K562 (cell line): Measurements from ENCODE around the gene SAPCD1. TPM values are rescaled to one million over a fixed set of nuclear protein-coding genes. Genes with fewer than 3 reads are reported as not detected.

Experiments
- BCOR ChIP-seq: fragments of 450-650 bp; IDR thresholded peaks from 2 replicates; pipeline ENCODE4 v1.6.1; 2016
- BHLHE40 ChIP-seq: IDR thresholded peaks from 2 replicates; pipeline ENCODE4 v1.6.1; 2011; ENCODE audit warnings: low read length, improper control_type of control experiment
- ETS1 ChIP-seq: conservative IDR thresholded peaks from 2 replicates; pipeline ENCODE4 v1.6.1; 2011; ENCODE audit warnings: low read depth, mild to moderate bottlenecking, low read length; ENCODE audit not compliant: control insufficient read depth
- HDAC1 ChIP-seq, 2 experiments: fragments of 450-650 bp; IDR thresholded peaks; 2 replicates each; pipeline ENCODE4 v1.6.1; 2016 to 2017; ENCODE audit warnings: inconsistent platforms in 1 of 2, mild to moderate bottlenecking in 1 of 2, moderate library complexity in 1 of 2
- HLTF ChIP-seq: fragments of 450-650 bp; IDR thresholded peaks from 2 replicates; pipeline ENCODE4 v1.6.1; 2016
- HMG20B ChIP-seq: fragments of 250-450 bp; sonication (Bioruptor Pico); IDR thresholded peaks from 2 replicates; pipeline ENCODE4 v1.5.0; 2021; ENCODE audit warnings: mild to moderate bottlenecking
- MAZ ChIP-seq, 2 experiments: fragments of 450-650 bp in 1 of 2; sonication (generic) in 1 of 2; formaldehyde crosslinking; IDR thresholded peaks in 1 of 2; conservative IDR thresholded peaks in 1 of 2; 2 replicates each; pipeline versions ENCODE4 v1.4.0 to v1.5.0; 2020; ENCODE audit warnings: mild to moderate bottlenecking in 1 of 2, missing genetic modification reagents in 1 of 2
- MYC ChIP-seq, 2 experiments: fragments of 250-450 bp in 1 of 2; sonication (Bioruptor Pico) in 1 of 2; IDR thresholded peaks; 2 replicates each; pipeline versions ENCODE4 v1.5.1 to v1.6.1; 2012 to 2021; ENCODE audit warnings: low read depth in 2 of 2, borderline replicate concordance in 1 of 2, improper control_type of control experiment in 1 of 2, low read length in 1 of 2, mild to moderate bottlenecking in 1 of 2, moderate library complexity in 1 of 2
- POLR2AphosphoS2 ChIP-seq: IDR thresholded peaks from 2 replicates; pipeline ENCODE4 v1.6.1; 2012; ENCODE audit warnings: low read length, improper control_type of control experiment
- STAT5A ChIP-seq: IDR thresholded peaks from 2 replicates; pipeline ENCODE4 v1.6.1; 2012; ENCODE audit warnings: low read length, inconsistent platforms, borderline replicate concordance
- THRAP3 ChIP-seq: fragments of 450-650 bp; IDR thresholded peaks from 2 replicates; pipeline ENCODE4 v1.6.1; 2016; ENCODE audit warnings: mild to moderate bottlenecking, inconsistent platforms, borderline replicate concordance
- THRB ChIP-seq: fragments of 450-650 bp; formaldehyde crosslinking; conservative IDR thresholded peaks from 2 replicates; pipeline ENCODE4 v1.4.0; 2022; ENCODE audit warnings: mild to moderate bottlenecking, missing genetic modification characterization
- ZFP91 ChIP-seq: sonication (generic); formaldehyde crosslinking; IDR thresholded peaks from 2 replicates; pipeline ENCODE4 v1.8.0; 2022; ENCODE audit warnings: mild to moderate bottlenecking, missing genetic modification reagents
- ZMIZ1 ChIP-seq, 2 experiments: fragments of 150-350 bp in 1 of 2; IDR thresholded peaks; 2 replicates each; pipeline ENCODE4 v1.6.1; 2012 to 2016; ENCODE audit warnings: low read depth in 2 of 2, low read length in 2 of 2, mild to moderate bottlenecking in 1 of 2, moderate library complexity in 1 of 2
- ZNF143 ChIP-seq: sonication (generic); formaldehyde crosslinking; IDR thresholded peaks from 2 replicates; pipeline ENCODE4 v1.9.0; 2022; ENCODE audit warnings: mild to moderate bottlenecking, missing genetic modification reagents
- ZNF347 ChIP-seq: fragments of 450-650 bp; formaldehyde crosslinking; IDR thresholded peaks from 2 replicates; pipeline ENCODE4 v1.4.0; 2020; ENCODE audit warnings: low read depth, mild to moderate bottlenecking, moderate library complexity
- ZNF57 ChIP-seq: fragments of 450-650 bp; formaldehyde crosslinking; IDR thresholded peaks from 2 replicates; pipeline ENCODE4 v1.4.0; 2020; ENCODE audit warnings: mild to moderate bottlenecking, moderate library complexity
- polyA plus RNA-seq, 8 experiments: library from polyadenylated mRNA; depleted of rRNA in 4 of 8; stranded (reverse) in 5 of 8; unstranded in 3 of 8; fragments of >200 nt; fragmentation: Nextera tagmentation in 2 of 8; fragmentation: Illumina TruSeq in 1 of 8; extraction: Ambion mirVana in 2 of 8; extraction: Trizol in 1 of 8; gene quantifications; 2 replicates each; pipeline versions ENCODE4 v1.2.1 to v1.2.3, GENCODE V29; 2011 to 2014; ENCODE audit warnings: inconsistent platforms in 1 of 8, missing spikeins in 1 of 8
- total RNA-seq, 7 experiments: library from RNA; depleted of rRNA in 6 of 7; stranded (reverse); fragments of >200 nt in 6 of 7; fragmentation: Illumina TruSeq in 2 of 7; extraction: Trizol in 2 of 7; gene quantifications; 2 replicates each; pipeline versions ENCODE4 v1.2.1 to v1.2.3, GENCODE V29; 2011 to 2021; ENCODE audit warnings: low replicate concordance in 1 of 7

The SAPCD1 gene
- total and polyA plus RNA-seq, 9 of the 15 experiments (the other 6 are each of a cell fraction or from before 2014, with no cell fraction given) = 2.6 to 30.2 (median 7.4) TPM

GRCh38 chr6:31734821-31735406 is 27.5 kb upstream of the SAPCD1 start (continued):
- TF ChIP-seq HMG20B (CRISPR knock-in tag) (no peak), BCOR (peak; percentile 57; the same call in 1 of the 2 replicates), ETS1 (no peak), THRAP3 (no peak), HLTF (peak; percentile 95), ZFP91 (0 out of 2 replicates have a peak, but pooled peaks have one; percentile 60), MYC (IDR thresholded peaks at IDR 0.05; ENCODE audit: low read depth, low read length) (peak; percentile 14; the same call in 1 of the 2 replicates), MYC (CRISPR knock-in tag; IDR thresholded peaks at IDR 0.05; ENCODE audit: borderline replicate concordance, low read depth) (no peak), ZMIZ1 (IDR thresholded peaks at IDR 0.05; ENCODE audit: low read depth in 2 of 2, low read length in 2 of 2) (peak in 1 of 2 experiments; percentile 81; a peak in 2 of 4 replicates), THRB (CRISPR knock-in tag) (peak; percentile 99), MAZ (CRISPR knock-in tag; conservative IDR thresholded peaks at IDR 0.05 in 1 of 2, IDR thresholded peaks at IDR 0.05 in 1 of 2) (peak in 1 of 2 experiments; percentile 70), HDAC1 (IDR thresholded peaks at IDR 0.05) (peak in 1 of 2 experiments; percentile 97; a peak in 2 of 4 replicates), ZNF143 (no peak), ZNF57 (CRISPR knock-in tag) (0 out of 2 replicates have a peak, but pooled peaks have one; percentile 73), BHLHE40 (peak; percentile 3; the same call in 1 of the 2 replicates), POLR2AphosphoS2 (peak; percentile 69; the same call in 1 of the 2 replicates), ZNF347 (0 out of 2 replicates have a peak, but pooled peaks have one; percentile 6), STAT5A (peak; percentile 59; the same call in 1 of the 2 replicates)
